HG02623 (cell line): Measurements from ENCODE around the gene DNER.

Experiments
- ATAC-seq: cut with Tn5 transposase; IDR thresholded peaks from one replicate; pipeline ENCODE4 v1.9.1; 2021; ENCODE audit warnings: moderate library complexity; ENCODE audit not compliant: unreplicated experiment

The DNER gene

GRCh38 chr2:229673676-229674075 lies 40.7 kb downstream of the DNER start:
- no peak for ATAC-seq

- no peak for ATAC-seq
Observed at GRCh38 chr2:229672021-229672420, 42.3 kb downstream of the DNER start.

DNA sequence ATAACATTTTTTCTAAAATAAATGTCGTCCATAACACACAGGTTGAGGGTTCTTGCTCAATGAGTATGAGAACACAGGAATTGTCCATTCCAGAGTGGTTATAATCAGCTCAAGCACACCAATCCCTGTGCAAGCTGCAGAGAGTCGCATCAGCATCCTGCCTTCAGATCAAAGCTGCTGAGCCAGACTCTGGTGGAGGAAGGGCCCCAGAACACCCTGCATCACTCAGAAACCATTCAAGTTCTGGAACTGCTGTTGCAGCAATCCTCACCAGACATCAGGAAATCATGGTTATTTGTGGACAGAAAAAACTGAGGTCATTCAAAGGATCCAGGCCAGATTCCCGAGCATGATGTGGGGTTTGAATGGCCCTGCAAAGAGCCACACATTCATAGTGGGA lies 44.5 kb downstream of the DNER start:
- no peak for ATAC-seq

DNA sequence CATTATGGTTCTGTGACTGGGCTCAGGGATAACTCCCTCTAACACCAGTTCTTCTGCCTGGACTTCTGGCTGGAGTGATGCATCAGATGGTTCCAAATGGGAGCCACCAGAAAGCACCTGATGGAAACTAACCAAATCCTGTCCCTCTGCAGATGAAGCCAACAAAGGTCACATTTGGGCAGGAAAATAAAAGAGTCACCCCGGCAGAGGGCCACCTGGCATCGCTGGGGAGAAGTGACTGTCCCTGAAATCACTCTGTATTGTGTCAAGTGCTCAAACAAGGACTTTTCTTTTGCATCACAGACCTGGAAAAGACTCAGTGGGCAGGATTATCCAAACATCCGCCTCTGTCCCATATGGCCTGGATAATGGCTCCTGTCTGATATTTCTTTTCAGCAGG lies 47.5 kb downstream of the DNER start:
- no peak for ATAC-seq

GRCh38 chr2:229665158-229665557 lies 49.2 kb downstream of the DNER start:
- ATAC-seq = no peak

- ATAC-seq = no peak
Observed at GRCh38 chr2:229661478-229661877, 52.9 kb downstream of the DNER start.

- no peak for ATAC-seq
Observed at GRCh38 chr2:229660951-229661350, 53.4 kb downstream of the DNER start.

DNA sequence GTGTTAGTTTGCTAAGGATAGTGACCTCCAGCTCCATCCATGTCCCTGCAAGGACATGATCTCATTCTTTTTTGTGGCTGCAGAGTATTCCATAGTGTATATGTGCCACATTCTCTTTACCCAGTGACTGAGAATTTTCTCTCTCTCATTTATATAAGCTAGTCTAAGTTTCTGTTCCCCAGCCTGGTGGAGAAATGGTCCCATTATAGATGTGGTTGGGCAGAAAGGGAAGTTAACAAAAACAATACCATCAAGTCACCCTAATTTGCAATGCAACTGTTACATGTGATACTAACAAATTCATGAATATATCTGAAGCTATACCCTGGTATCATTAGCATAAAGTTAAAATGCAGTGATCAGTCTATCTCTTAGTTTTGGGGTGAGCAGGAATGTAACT lies 54.0 kb downstream of the DNER start:
- no peak for ATAC-seq

- ATAC-seq = no peak
Observed at GRCh38 chr2:229658004-229658403, 56.4 kb downstream of the DNER start.

- ATAC-seq = no peak
Observed at GRCh38 chr2:229654437-229654836, 59.9 kb downstream of the DNER start.

- ATAC-seq = no peak
Observed at GRCh38 chr2:229653531-229653930, 60.8 kb downstream of the DNER start.

DNA sequence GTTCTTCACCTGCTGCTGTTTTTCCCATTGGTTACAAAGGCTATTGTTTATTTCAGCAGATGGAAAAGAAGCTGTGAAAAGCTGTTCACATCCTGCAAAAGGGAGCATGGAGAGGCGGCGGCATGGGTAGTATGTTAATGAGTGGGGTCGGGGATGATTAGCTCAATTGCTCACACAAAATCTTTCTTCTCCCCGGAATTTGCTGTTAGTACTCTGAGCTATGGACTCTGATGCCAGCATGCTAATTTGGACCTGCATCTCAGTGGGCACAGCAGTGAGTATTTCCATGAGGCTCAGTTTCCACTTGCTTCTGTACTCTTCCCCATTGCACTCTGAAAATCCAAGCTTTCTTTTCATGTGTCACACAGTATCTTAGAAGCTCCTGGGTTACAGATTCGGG lies 61.6 kb downstream of the DNER start:
- no peak for ATAC-seq

- no peak for ATAC-seq
Observed at GRCh38 chr2:229650901-229651300, 63.5 kb downstream of the DNER start.

GRCh38 chr2:229650059-229650458 lies 64.3 kb downstream of the DNER start:
- no peak for ATAC-seq

DNA sequence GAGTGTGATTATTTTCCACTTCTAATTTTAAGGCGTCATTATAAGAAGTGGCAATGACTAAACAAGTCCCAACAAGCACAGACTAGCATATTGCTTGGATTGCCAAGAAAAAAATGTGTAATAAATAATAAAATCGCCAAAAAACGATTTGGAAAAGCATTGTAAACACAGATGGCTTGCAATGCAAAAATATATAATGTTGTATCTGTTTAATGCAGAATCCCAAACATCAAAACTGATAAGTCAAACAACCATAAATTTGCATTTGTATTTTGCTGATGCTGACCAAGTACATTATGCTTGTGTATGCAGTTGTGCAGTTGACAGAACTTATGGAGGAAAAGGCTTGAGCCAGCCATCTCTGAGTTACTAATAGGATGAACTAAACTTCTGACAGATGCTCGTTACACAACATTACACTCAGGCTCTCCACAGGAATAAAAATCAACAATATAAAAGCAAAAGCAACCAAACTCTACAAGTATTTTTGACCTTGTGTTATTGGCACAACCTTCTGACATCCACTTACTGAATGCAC lies 68.1 kb downstream of the DNER start:
- no peak for ATAC-seq

- ATAC-seq = no peak
Observed at GRCh38 chr2:229642371-229642770, 72.0 kb downstream of the DNER start.

DNA sequence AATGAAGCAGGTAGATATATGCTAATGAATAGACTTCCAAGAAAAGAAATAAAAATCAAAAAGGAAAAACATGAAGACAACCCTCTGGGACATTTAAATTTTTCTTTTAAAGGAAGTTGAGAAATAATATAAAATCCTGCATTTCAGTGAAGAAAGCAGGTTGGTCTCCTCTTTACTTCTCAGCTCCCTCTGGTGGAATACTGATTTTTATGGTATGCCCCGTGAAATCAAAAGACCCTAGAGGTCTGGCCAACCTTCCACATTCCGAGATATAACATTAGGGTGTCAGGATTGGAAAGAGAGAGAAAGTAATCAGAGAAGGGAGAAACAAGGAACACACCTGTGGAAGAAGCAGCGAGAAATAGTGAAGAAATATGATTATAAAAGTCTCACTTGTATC lies 72.7 kb downstream of the DNER start:
- no peak for ATAC-seq

GRCh38 chr2:229640636-229641035 lies 73.7 kb downstream of the DNER start:
- ATAC-seq = no peak

GRCh38 chr2:229636571-229636970 lies 77.8 kb downstream of the DNER start:
- no peak for ATAC-seq

DNA sequence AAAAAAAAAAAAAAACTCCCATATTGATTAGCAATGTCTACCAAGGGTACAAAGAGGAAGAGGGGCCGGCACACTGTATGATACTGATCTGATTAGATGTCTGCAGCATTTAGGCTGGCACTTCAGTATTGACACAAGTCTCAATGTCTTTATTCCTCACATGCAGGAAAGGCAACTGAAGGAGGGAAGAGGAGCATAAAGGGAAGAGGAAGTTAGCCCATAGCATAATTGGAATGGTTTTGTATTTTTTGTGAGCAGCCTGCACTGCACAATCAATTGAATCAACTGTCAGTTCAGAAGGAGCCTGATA lies 79.0 kb downstream of the DNER start:
- no peak for ATAC-seq

DNA sequence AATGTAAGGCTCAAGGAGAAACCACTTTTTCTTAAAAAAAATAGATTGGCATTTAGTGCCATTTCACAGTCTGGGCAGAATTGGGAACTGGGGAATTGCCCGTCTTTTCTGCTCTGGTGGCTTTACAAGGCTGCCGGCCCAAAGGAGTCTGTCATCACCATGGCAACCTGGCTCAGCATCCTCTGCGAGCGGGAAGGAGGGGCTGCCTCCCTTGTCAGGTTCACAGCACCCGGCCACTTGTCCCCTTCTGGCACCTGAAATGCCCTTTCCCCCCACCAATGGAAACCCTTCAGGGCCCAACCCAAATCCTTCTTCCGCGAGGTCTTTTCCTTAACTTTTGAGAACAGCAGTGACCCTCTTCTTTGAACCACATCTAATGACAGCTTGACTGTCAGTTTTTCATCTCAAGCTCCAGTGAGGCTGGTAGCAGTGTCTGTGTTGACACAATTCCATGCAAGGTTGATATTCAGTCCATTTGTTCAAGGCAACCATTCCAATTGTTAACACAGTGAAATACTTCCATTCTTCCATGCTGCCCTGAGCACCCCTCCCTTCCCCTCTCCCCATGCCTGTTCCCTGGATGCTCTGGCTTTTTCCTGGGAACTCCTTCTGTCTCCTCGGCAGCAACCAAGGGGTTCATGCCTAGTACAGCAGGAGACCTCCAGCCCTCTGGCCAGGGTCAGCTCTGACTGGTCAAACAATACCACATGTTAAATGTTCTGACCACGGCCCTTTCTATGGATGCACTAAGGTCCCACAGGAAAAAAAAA lies 79.6 kb downstream of the DNER start:
- no peak for ATAC-seq

DNA sequence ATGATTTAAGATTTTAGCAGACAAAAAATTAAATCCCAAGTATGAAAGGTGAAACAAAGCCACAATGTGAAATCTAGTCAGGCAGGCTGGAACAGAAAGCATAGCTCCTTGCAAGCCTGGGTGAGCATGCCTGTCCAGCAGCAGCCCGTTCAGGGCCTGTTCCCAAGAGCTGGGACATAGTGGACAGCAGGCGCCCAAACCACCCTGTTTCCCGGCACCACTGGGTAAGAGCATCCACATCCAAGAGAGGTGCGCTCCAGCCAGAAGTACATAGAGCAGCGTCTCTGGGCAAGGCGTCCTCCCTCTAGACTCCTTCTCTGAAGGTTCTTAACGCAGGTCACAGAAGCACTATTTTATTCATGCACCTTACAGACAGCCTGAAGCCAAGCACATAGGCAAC lies 80.8 kb downstream of the DNER start:
- no peak for ATAC-seq

DNA sequence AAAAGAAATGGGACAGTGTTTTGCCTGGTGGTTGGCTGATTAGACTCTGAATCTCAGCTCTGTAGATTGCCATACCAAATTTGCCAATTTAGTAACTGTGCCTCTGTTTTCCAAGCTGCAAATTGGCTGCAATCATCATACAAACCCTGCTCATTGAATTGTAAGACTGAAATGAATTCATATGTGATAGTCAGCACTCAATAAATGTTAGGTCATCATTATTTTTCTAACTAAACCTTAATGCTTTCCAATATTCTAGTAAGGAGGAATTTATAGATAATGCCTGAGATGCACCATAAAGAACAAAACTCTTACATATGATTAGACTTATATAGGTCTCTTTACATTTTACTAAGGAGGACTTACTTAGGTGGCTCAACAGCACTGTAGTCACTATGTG lies 85.3 kb downstream of the DNER start:
- no peak for ATAC-seq
